ENCODE results near the gene TRRAP.
A peak's percentile ranks its signal among the peaks of the same experiment; 100 is the strongest.

TRRAP gene

GRCh38 chr7:99030951-99031350 is 152.6 kb downstream of the TRRAP start:
- TF ChIP-seq POLR2AphosphoS5 (IDR thresholded peaks at IDR 0.05; ENCODE audit: low read depth) (no peak), SPI1 (IDR thresholded peaks at IDR 0.05; ENCODE audit: borderline replicate concordance, low read depth) (no peak), GABPA (IDR thresholded peaks at IDR 0.05; ENCODE audit: low read depth) (no peak)
- no peak overlapping the region for H3K4me3 ChIP-seq (replicated peaks; ENCODE audit: insufficient read depth, low read length)
- DNase-seq (ENCODE audit: low read depth in 1 of 2, low spot score in 1 of 2) = no peak
- H3K27ac ChIP-seq (replicated peaks) = no peak overlapping the region
- H3K27me3 ChIP-seq (ENCODE audit: insufficient read depth, poor library complexity, severe bottlenecking) = no peaks in the 10 kb centered on the region

- no peaks in the 10 kb centered on the region for H3K27me3 ChIP-seq (ENCODE audit: insufficient read depth, poor library complexity, severe bottlenecking)
- no peak for TF ChIP-seq REST (IDR thresholded peaks at IDR 0.05; ENCODE audit: insufficient replicate concordance, low read depth)
- TF ChIP-seq GABPA (IDR thresholded peaks at IDR 0.05; ENCODE audit: low read depth) = no peak
- TF ChIP-seq CTCF (IDR thresholded peaks at IDR 0.05; ENCODE audit: insufficient read depth, low read length) = no peak
- TF ChIP-seq SPI1 (IDR thresholded peaks at IDR 0.05; ENCODE audit: borderline replicate concordance, low read depth) = no peak
- no peak for TF ChIP-seq POLR2AphosphoS5 (IDR thresholded peaks at IDR 0.05; ENCODE audit: low read depth)
- no peak for DNase-seq (ENCODE audit: low read depth in 1 of 2, low spot score in 1 of 2)
- no peak overlapping the region for H3K27ac ChIP-seq (replicated peaks)
- no peak overlapping the region for H3K4me3 ChIP-seq (replicated peaks; ENCODE audit: insufficient read depth, low read length)
Measured at GRCh38 chr7:99031496-99031895, 153.2 kb downstream of the TRRAP start.

- H3K27ac ChIP-seq (replicated peaks) = no peak overlapping the region
- H3K4me3 ChIP-seq (replicated peaks; ENCODE audit: insufficient read depth, low read length) = no peak overlapping the region
- H3K27me3 ChIP-seq (ENCODE audit: insufficient read depth, poor library complexity, severe bottlenecking) = no peaks in the 10 kb centered on the region
- no peak for DNase-seq (ENCODE audit: low read depth in 1 of 2, low spot score in 1 of 2)
- TF ChIP-seq GABPA (IDR thresholded peaks at IDR 0.05; ENCODE audit: low read depth) (no peak), SPI1 (IDR thresholded peaks at IDR 0.05; ENCODE audit: borderline replicate concordance, low read depth) (no peak), REST (IDR thresholded peaks at IDR 0.05; ENCODE audit: insufficient replicate concordance, low read depth) (no peak), CTCF (IDR thresholded peaks at IDR 0.05; ENCODE audit: insufficient read depth, low read length) (no peak), POLR2AphosphoS5 (IDR thresholded peaks at IDR 0.05; ENCODE audit: low read depth) (no peak)
Measured at GRCh38 chr7:99032928-99033327, 154.6 kb downstream of the TRRAP start.

GRCh38 chr7:99033765-99034164 is 155.4 kb downstream of the TRRAP start:
- no peak overlapping the region for H3K27ac ChIP-seq (replicated peaks)
- no peaks in the 10 kb centered on the region for H3K27me3 ChIP-seq (ENCODE audit: insufficient read depth, poor library complexity, severe bottlenecking)
- H3K4me3 ChIP-seq (replicated peaks; ENCODE audit: insufficient read depth, low read length) = no peak overlapping the region
- TF ChIP-seq POLR2AphosphoS5 (IDR thresholded peaks at IDR 0.05; ENCODE audit: low read depth) = peak; percentile 13; the same call in 1 of the 2 replicates
- TF ChIP-seq GABPA (IDR thresholded peaks at IDR 0.05; ENCODE audit: low read depth) = no peak
- no peak for DNase-seq (ENCODE audit: low read depth in 1 of 2, low spot score in 1 of 2)
